ENCODE data around the gene PIK3CG.
"Not testable (repeated sequence)": the region's sequence is repeated elsewhere in the genome, so short reads cannot be mapped to it uniquely, and the experiment has no call there.

PIK3CG gene

GRCh38 chr7:106865130-106866041, at the start of gene PIK3CG:
Gene PIK3CG (plus strand): TSS chr7:106865282. CDS start chr7:106867562, 2,280 bp downstream.
- no peak for DNase-seq (ENCODE audit: low spot score)

DNA sequence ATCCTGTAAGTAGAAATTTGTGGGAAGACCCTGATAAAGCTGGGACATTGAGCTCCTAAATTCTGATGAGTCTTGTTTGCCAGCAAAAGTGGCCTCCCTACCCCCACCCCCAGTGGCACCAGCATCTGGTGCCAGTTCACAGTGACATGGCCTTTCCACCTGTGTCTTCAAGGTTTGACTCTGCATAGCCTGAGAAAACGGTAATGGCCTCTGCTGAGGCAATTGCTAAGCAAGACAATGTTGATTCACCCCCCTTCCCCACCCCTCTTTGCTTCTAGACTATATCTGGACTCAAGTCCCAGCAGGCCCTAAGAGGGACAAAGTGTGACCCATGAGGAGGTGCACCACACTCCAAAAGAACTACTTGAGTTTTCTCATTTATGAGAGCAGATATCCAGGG, 48.0 kb upstream of the PIK3CG start:
- DNase-seq (ENCODE audit: low spot score), result no peak

GRCh38 chr7:106818736-106819135, 46.3 kb upstream of the PIK3CG start:
- no peak for DNase-seq (ENCODE audit: low spot score)

DNA sequence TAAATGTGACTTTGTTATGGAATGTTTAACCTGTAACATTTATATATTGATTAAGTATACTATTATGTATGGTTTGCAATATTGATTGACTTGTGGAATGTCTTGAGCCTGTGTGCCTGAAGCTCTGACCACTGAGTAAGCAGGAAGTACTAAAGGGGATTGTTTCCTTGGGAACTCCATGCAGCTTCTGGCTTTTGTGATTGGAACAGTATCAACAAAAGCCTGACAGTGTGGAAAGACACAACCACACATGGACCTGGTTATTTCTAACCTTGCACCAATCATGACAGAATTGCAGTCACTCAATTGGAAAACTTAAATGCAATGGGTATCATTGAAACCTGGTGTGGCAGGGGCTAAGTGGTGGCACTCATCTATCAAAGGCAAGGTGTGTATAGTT, 45.5 kb upstream of the PIK3CG start:
- no peak for DNase-seq (ENCODE audit: low spot score)

DNA sequence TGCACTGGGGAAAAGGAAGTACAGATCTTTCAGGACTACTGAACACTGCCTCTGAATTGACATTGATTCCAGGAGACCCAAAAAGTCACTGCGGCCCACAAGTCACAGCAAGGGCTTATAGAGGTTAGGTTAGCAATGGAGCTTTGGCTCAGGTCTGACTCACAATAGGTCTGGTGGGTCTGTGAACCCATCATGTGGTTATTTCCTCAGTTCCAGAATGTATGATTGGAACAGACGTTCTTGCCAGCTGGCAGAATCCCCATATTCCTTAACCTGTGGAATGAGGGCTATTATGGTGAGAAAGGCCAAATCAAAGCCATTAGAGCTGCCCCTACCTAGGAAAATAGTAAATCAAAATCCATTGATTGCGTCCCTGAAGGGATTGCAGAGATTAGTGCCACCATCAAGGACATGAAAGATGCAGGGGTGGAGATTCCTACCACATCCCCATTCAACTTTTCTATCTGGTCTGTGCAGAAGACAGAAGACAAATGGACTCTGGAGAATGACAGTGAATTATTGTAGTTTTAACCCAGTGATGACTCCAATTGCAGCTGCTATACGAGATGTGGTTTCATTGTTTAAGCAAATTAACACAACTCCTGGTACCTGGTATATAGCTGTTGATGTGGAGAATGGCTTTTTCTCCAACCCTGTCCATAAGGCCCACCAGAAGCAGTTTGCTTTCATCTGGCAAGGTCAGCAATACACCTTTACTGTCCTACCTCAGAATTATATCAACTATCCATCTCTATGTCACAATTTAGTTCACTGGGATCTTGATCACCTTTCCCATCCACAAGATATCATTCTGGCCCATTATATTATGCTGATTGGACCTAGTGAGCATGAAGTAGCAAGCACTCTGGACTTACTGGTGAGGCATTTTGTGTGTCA, 44.5 kb upstream of the PIK3CG start:
- no peak for DNase-seq (ENCODE audit: low spot score)

- no peak for DNase-seq (ENCODE audit: low spot score)
These were observed 41.5 kb upstream of the PIK3CG start for GRCh38 chr7:106823631-106824030.

DNA sequence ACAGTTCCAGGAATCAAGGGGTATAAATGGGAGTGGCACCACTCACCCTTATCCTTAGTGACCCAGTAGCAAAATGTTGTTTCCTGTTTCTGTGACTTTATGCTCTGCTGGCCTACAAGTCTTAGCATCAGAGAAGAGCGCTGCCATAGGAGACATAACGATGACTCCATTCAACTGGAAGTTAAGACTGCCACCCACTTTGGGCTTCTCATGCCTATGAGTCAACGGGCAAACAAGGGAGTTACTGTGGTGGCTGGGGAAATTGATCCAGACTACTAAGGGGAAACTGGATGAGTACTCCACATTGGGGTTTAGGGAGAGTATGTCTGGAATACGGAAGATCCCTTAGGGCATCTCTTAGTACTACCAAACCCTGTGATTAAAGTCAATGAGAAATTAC, 40.6 kb upstream of the PIK3CG start:
- no peak for DNase-seq (ENCODE audit: low spot score)

DNA sequence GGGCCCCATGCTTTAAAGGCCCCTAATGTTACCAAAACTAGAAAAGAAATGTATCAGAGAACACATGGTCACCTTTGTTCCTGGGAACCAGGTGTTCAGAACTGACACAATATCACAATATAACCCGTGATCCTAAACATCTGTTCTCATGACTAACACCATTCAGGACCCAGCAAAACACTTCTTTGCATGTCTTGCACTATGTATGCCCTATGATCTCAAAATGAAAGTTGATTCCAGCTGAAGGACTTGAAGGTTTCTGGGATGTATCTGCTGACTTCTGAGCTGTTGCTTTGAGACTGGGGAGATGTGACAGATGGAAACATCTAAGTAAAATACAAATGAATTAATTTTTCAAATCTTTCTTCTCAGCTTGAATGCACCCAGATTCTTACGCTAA, 37.5 kb upstream of the PIK3CG start:
- DNase-seq (ENCODE audit: low spot score), result no peak

DNA sequence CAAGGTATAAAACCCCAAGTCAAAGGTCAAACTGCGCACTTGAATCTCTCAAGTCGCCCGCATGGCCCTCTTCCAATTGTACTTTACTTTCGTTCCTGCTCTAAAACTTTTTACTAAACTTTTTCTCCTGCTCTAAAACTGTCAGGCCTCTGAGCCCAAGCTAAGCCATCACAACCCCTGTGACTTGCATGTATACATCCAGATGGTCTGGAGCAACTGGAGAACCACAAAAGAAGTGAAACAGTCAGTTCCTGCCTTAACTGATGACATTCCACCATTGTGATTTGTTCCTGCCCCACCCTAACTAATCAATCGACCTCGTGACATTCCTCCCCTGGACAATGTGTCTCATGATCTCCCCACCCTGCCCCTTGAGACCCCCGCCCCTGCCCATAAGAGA, 35.6 kb upstream of the PIK3CG start:
- DNase-seq (ENCODE audit: low spot score), result no peak

DNA sequence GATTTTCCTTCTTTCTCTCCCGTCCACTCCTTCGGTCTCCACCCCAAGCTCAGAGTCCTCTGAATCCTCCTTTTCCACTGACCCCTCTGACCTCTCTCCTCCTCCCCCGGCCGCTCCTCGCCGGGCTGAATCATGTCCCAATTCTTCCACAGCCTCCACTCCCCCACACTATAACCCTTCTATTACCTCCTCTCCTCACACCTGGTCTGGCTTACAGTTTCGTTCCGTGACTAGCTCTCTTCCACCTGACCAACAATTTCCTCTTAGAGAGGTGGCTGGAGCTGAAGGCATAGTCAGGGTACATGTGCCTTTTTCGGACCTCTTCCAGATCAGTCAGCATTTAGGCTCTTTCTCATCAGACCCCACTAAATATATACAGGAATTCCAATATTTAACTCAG, 34.2 kb upstream of the PIK3CG start:
- DNase-seq (ENCODE audit: low spot score), result not testable (repeated sequence)

DNA sequence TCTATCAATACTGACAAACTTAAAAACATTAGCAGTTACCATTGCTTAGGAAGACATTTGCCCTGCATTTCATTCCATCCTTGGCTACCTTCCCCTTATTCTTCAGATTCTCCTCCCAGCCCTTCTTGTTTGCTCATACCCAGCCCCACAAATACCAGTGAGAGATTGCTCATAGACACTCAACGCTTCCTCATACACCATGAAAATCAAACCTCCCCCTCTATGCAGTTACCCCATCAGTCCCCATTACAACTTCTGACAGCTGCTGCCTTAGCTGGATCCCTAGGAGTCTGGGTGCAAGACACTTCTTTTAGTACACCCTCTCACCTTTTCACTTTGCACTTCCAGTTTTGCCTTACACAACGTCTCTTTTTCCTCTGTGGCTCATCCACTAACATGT, 28.3 kb upstream of the PIK3CG start:
- DNase-seq (ENCODE audit: low spot score), result no peak

- no peak for DNase-seq (ENCODE audit: low spot score)
These were observed 25.6 kb upstream of the PIK3CG start for GRCh38 chr7:106839511-106839910.

GRCh38 chr7:106840342-106840741, 24.7 kb upstream of the PIK3CG start:
- no peak for DNase-seq (ENCODE audit: low spot score)

DNA sequence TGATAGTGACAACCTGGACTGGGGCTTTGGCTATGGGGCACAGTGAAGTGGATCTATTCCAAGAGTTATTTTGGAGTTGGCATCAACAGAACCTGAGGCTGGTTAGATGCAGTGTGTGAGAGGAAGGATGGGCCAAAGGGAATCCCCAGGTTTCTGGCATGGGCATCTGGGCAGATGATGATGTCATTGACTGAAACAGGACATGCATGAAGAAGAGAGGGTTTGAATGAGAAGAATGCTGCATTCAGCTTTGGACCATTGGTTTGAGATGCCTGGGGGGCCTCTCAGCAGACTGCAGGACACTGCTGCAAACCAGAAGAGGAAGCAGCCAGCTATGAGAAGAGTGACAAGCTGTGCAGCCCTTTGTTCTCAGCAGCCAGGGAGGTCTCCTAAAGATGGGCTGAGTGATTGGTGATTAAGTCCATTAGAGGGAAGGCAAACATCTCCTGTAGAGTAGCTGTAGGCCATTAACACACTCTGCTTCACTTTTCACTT, 23.1 kb upstream of the PIK3CG start:
- no peak for DNase-seq (ENCODE audit: low spot score)

DNA sequence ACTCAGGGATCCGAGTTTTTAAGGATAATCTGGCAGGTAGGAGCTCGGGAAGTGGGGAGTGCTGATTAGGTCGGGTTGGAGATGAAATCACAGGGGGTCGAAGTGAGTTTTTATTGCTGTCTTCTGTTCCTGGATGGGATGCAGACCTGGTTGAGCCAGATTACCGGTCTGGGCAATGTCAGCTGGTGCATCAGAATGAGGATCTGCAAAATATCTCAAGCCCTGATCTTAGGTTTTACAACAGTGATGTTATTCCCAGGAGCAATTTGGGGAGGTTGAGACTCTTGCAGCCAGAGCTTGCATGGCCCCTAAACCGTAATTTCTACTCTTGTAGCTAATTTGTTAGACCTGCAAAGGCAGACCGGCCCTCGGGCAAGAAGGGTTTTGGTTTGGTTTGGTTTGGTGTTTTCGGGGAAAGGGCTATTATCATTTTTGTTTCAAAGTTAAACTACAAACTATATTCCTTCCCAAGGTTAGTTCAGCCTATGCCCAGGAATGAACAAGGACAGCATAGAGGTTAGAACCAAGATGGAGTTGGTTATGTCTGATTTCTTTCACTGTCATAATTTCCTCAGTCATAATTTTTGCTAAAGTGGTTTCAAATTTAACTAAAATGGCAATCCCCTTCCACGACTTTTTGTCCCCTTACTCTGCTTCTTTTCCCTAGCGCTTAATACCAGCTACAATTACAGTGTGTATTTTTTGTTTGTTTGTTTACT, 20.6 kb upstream of the PIK3CG start:
- DNase-seq (ENCODE audit: low spot score), result no peak

DNA sequence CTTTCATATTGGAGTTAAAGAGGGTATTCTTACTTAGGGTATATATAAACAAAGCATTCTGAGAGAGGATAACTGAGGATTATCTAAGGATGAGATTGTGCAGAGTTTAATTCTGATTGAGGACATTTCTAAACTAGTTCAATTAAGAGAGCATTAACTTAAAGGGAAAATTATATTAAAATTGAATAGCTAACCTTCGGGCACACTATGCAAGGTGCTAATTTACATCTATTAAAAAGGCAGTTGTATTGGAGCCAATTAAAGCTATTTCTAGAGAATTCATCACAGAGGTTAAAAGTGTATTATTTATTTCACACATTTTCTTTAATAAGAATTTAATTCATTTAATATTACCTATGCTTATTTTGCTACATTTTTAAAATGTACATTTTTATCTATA, 17.0 kb upstream of the PIK3CG start:
- DNase-seq (ENCODE audit: low spot score), result no peak

- no peak for DNase-seq (ENCODE audit: low spot score)
These were observed 16.1 kb upstream of the PIK3CG start for GRCh38 chr7:106848851-106849442.

GRCh38 chr7:106851632-106852031, 13.4 kb upstream of the PIK3CG start:
- DNase-seq (ENCODE audit: low spot score), result not testable (repeated sequence)

- DNase-seq (ENCODE audit: low spot score), result no peak
These were observed 11.7 kb upstream of the PIK3CG start for GRCh38 chr7:106853250-106853908.

- DNase-seq (ENCODE audit: low spot score), result no peak
These were observed 9.4 kb upstream of the PIK3CG start for GRCh38 chr7:106855540-106856132.

Data from left forelimb (tissue), 1 donor.